ENCODE results near the gene SIK2.

Gene SIK2

GRCh38 chr11:111663820-111664219 is 61.6 kb downstream of the SIK2 start:
- peak; percentile 34 for DNase-seq

- peak; percentile 47 for DNase-seq
These were observed 63.5 kb downstream of the SIK2 start for GRCh38 chr11:111665777-111666176.

GRCh38 chr11:111668980-111669379 is 66.7 kb downstream of the SIK2 start:
- no peak for DNase-seq

- DNase-seq, result no peak
These were observed 69.1 kb downstream of the SIK2 start for GRCh38 chr11:111671383-111671782.

GRCh38 chr11:111672949-111673348 is 70.7 kb downstream of the SIK2 start:
- DNase-seq, result no peak

- DNase-seq, result no peak
These were observed 72.7 kb downstream of the SIK2 start for GRCh38 chr11:111674941-111675340.

- no peak for DNase-seq
These were observed 73.6 kb downstream of the SIK2 start for GRCh38 chr11:111675891-111676290.

- DNase-seq, result no peak
These were observed 74.8 kb downstream of the SIK2 start for GRCh38 chr11:111676878-111677585.

- no peak for DNase-seq
These were observed 78.4 kb downstream of the SIK2 start for GRCh38 chr11:111680486-111681175.

- no peak for DNase-seq
These were observed 81.6 kb downstream of the SIK2 start for GRCh38 chr11:111683806-111684205.

- no peak for DNase-seq
These were observed 82.0 kb downstream of the SIK2 start for GRCh38 chr11:111684251-111684650.

- no peak for DNase-seq
These were observed 85.8 kb downstream of the SIK2 start for GRCh38 chr11:111688013-111688412.

GRCh38 chr11:111691176-111691575 is 88.9 kb downstream of the SIK2 start:
- DNase-seq, result no peak

- no peak for DNase-seq
These were observed 89.5 kb downstream of the SIK2 start for GRCh38 chr11:111691741-111692140.

GRCh38 chr11:111693224-111693937 is 91.1 kb downstream of the SIK2 start:
- DNase-seq, result no peak

GRCh38 chr11:111694851-111695250 is 92.6 kb downstream of the SIK2 start:
- no peak for DNase-seq

- DNase-seq, result no peak
These were observed 94.3 kb downstream of the SIK2 start for GRCh38 chr11:111696556-111696955.

GRCh38 chr11:111697933-111698371 is 95.7 kb downstream of the SIK2 start:
- DNase-seq, result no peak

- peak; percentile 72 for DNase-seq
These were observed 96.8 kb downstream of the SIK2 start for GRCh38 chr11:111698852-111699559.

- DNase-seq, result no peak
These were observed 97.4 kb downstream of the SIK2 start for GRCh38 chr11:111699579-111700156.

GRCh38 chr11:111700162-111700561 is 97.9 kb downstream of the SIK2 start:
- peak; percentile 10 for DNase-seq

GRCh38 chr11:111702623-111703022 is 100.4 kb downstream of the SIK2 start:
- DNase-seq, result no peak

- no peak for DNase-seq
These were observed 101.3 kb downstream of the SIK2 start for GRCh38 chr11:111703576-111703975.

Measured in OCI-M1 (cell line).